GM21619 (cell line): ENCODE measurements around the gene ANKRD60.

Source experiments
- ATAC-seq: cut with Tn5 transposase; IDR thresholded peaks from one replicate; pipeline ENCODE4 v1.9.1; 2021; ENCODE audit not compliant: unreplicated experiment

The ANKRD60 gene

DNA sequence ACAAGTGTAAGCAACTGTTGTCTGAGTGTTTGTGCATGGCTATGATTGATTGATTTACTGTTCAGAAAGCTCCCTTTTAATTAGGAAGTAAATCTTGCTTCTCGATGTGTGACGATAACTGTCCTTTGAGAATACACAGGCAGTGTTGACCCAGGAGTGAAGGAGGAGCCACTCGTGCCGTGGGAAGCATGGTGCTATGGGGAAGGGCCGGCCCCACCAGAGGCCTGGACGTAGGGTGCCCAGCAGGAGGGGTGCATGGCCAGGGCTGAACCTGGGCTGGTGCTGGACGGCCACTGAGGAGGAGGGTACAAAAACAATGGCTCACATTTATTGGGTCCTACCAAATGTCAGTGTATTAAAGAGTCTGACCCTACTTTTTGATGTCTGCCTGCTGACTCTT is 60.7 kb downstream of the ANKRD60 start:
- ATAC-seq: no peak
